ENCODE measurements around the gene RGL2.
A peak's percentile ranks its signal among the peaks of the same experiment; 100 is the strongest.
"Not testable (repeated sequence)": the region's sequence is repeated elsewhere in the genome, so short reads cannot be mapped to it uniquely, and the experiment has no call there.

RGL2 gene

GRCh38 chr6:33292996-33293682, 5.6 kb downstream of the RGL2 start:
- no peak for DNase-seq

DNA sequence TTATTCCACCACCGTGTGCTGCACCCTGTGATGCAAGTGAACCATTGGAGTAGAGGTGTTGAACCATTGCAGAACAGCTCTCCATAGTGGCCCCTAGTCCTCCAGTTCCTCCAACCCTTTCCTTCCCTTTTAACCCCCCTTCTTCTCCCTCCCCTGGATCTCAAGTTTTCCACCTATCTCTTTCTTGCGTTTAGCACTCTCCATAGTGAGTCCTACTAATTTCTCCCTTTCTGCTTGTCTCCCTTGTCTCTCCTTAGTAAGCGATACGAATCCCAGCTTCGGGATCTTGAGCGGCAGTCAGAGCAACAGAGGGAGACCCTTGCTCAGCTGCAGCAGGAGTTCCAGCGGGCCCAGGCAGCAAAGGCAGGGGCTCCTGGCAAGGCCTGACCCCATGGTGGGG, 8.3 kb downstream of the RGL2 start:
- DNase-seq, result no peak

DNA sequence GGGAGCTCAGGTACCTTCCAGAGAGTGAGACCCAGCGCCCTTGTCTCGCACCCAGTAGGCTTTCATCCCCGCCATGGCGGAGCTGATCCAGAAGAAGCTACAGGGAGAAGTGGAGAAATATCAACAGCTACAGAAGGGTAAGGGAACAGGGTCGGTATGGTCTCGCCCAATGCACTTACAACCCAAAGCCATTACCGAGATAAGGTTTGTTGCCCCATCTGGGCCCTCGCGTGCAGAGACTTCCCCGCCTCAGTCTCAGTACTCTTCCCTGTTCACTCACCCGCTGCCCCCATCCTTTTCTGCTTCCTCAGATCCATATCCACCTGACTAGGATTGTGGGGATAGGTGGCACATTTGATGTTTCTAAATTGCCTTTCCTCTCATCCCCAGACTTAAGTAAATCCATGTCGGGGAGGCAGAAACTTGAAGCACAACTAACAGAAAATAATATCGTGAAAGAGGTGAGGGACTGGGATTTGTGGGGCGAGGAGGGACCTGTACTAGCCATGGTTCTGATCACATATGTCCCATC, 8.9 kb downstream of the RGL2 start:
- no peak for DNase-seq

GRCh38 chr6:33288921-33289783, 9.6 kb downstream of the RGL2 start, which contains the start of the genes PFDN6 and WDR46:
Gene PFDN6, plus strand, starts transcription at chr6:33289601. Its CDS starts 256 bp downstream, at chr6:33289857.
Gene WDR46, minus strand, starts transcription at chr6:33289239. Its CDS starts 69 bp downstream, at chr6:33289170.
- DNase-seq, result peak; percentile 91

- no peak for DNase-seq
These were observed 10.4 kb downstream of the RGL2 start for GRCh38 chr6:33288141-33288920.

DNA sequence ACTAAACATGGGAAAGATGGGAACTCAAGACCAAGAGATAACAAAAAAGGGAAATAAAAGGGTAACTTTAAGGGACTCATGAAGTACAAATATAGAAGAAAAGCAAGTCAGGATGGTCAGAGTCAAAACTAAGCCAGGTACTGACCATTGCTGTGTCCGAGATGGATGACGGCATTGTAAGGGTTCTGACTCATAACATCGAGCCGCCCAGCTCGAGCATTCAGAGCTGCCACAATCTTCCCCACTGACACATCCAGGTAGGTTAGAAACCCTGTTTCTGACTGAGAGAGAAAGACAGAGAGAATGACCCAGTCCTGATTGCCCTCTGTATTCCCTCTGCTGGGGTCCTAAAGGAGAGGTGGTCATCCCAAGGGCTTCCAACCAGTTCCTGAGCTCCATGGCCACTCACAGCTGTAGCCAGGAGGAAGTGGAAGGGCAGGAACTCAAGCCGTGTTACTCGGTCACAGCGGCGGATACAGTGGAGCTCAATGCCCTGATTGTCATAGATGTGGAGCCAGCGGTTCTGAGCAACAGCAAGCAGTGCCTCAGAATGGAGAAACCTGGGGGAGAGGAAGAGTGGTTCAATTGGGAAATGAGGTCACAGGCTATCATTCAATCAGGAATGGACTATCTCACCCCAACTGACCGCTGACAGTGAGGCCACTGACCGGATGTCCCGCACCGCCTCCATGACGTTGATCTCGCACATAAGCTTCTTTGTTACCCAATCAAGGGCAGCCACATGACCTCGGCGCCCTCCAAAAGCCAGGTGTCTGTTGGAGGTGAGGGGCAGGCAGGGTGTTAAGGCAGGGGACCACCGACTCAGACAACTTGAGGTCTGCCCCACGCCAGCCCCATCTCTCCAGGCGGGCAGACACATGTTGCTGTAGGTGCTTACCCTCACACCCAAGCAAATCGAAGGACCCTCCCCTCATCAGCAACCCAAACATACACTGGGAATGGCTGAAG, 11.5 kb downstream of the RGL2 start:
- no peak for DNase-seq

DNA sequence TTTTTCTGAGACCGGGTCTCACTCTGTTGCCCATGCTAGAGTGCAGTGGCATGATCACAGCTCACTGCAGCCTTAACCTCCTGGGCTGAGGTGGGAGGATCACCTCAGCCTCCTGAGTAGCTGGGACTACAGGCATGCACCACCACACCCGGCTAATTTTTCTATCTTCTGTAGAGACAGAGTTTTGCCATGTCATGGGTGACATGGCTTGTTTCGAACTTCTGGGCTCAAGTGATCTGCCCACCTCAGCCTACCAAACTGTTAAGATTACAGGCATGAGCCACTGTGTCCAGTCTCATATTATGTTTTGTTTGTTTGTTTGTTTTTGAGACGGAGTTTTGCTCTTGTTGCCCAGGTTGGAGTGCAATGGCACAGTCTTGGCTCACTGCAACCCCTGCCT, 13.5 kb downstream of the RGL2 start:
- DNase-seq, result not testable (repeated sequence)

- DNase-seq, result no peak
These were observed 18.2 kb downstream of the RGL2 start for GRCh38 chr6:33280539-33280938.

GRCh38 chr6:33279971-33280511, 18.7 kb downstream of the RGL2 start:
- DNase-seq, result no peak

DNA sequence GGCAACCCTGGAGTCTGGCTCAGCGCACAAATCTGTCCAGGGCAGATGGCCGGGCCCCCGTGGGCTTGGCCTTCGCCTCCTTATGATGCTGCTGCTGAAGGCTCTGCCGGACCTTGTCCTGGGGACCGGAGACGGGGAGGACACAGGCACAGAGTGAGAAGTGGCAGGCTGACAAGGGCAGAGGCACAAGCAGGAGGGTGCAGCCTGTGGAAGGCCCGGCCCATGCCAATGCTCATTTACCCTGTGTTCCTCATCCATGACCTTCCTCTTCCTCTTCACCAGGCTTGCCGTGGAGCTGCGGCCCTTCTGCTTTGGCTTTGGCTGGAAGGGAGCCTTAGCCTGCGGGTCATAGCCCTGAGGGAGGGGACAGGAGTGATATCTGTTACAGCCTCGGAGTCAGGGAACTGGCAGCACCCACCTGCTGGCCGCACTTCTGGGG, 19.5 kb downstream of the RGL2 start:
- no peak for DNase-seq

GRCh38 chr6:33278810-33279209, 19.9 kb downstream of the RGL2 start:
- no peak for DNase-seq

DNA sequence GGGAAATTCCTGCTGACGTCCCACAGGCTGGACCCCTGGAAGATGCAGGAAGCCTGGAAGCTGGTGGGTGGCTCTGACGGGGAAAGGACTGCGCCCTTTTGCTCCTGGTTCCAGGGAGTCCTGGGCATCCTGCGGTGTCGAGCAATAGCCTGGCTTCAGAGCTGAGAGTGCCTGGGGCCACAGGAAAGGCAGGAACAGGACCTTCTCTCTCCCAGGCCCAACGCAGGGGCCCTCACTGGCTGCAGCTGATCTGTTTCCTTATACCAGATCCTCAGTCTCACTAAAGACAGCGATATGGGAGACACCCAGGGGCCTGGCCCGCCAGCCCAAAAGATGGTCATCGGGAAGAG, 20.4 kb downstream of the RGL2 start:
- DNase-seq, result no peak

DNA sequence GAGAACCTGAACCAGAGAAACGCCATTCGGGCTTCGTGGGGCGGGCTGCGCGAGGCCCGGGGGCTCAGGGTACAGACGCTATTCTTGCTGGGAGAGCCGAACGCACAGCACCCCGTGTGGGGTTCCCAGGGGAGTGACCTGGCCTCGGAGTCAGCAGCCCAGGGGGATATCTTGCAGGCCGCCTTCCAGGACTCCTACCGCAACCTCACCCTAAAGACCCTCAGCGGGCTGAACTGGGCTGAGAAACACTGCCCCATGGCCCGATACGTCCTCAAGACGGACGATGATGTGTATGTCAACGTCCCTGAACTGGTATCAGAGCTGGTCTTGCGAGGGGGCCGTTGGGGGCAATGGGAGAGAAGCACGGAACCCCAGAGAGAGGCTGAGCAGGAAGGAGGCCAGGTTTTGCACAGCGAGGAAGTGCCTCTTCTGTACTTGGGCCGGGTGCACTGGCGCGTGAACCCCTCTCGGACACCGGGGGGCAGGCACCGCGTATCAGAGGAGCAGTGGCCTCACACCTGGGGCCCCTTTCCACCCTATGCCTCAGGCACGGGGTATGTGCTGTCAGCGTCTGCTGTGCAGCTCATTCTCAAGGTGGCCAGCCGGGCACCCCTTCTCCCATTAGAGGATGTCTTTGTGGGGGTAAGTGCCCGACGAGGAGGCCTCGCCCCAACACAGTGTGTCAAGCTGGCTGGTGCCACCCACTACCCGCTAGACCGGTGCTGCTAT, 20.9 kb downstream of the RGL2 start:
- peak; percentile 47 for DNase-seq

- peak; percentile 89 for DNase-seq
These were observed 21.7 kb downstream of the RGL2 start, which contains the start of gene B3GALT4 for GRCh38 chr6:33276864-33277662. Gene B3GALT4, plus strand, starts transcription at chr6:33277123. Its CDS starts 297 bp downstream, at chr6:33277420.

DNA sequence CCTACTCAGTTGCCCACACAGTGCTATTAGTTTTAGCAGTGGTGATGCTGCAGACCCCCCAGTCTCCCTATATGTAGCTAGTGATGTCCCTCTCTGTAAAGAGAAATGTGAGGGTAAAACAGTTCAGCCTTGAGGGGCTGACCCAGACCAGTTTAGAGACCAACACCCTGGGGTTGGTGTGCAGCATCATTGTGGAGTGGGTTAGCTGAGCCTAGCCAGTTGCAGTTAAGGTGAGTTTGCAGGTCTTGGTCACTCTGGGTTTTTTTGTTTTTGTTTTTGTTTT, 22.2 kb downstream of the RGL2 start:
- DNase-seq, result no peak

GRCh38 chr6:33275795-33276580, 22.8 kb downstream of the RGL2 start:
- peak; percentile 48 for DNase-seq

DNA sequence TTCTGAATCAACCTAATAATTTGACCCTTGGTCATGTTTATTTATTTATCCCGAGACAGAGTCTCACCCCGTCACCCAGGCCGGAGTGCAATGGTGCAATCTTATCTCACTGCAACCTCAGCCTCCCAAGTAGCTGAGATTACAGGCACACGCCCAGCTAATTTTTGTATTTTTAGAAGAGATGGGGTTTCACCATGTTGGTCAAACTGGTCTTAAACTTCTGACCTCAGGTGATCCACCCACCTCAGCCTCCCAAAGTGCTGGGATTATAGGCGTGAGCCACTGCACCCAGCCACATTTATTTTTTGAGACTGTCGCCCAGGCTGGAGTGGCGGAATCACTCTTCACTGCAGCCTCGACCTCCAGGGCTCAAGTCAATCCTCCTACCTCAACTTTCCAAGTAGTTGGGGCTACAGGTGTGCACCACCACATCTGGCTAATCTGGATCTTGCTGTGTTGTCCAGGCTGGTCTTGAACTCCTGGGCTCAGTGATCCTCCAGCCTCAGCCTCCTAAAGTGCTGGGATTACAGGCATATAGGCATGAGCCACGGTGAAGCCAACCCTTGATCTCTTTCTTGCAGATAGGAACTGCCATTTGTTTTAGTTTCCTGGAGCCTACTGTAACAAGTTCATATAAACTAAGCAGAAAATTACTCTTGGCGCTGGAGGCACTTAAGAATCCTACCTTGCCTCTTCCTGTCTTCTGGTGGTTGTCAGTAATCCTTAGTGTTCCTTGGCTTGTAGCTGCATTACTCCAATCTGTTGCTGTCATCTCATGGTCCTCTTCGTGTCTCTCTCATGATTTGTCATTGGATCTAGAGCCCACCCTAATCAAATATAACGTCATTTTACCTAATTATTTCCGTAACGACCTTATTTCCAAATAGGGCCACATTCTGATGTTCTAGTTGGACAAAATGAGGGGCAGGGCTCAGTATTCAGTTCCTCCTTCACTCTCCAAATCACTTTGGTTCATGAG, 24.5 kb downstream of the RGL2 start:
- DNase-seq, result no peak

Measured in activated CD4-positive, alpha-beta T cell treated with anti-CD3 and anti-CD28 coated beads, Interleukin-2, Interleukin-6, amounts not matched to agents 100 ng/mL and 50 ng/mL, durations not matched to agents 16 hours and 8 hours (primary cell).